ENCODE measurements around the gene LRP3. TPM values are rescaled to one million over a fixed set of nuclear protein-coding genes. Genes with fewer than 3 reads are reported as not detected.

Gene LRP3
- total RNA-seq, 1 experiment from 2014 or later = 2.9 TPM

Other genes starting within 250 kb of the LRP3 start
- 15.3 and 15.9 TPM in 2 replicates for gene CEP89, start 222.4 kb upstream of the LRP3 start, total RNA-seq (2014; rRNA removed; shearing (Covaris generic))
- 1.8 and 3.3 TPM in 2 replicates for gene FAAP24, start 222.1 kb upstream of the LRP3 start, total RNA-seq (2014; rRNA removed; shearing (Covaris generic))
- 42.1 and 49.2 TPM in 2 replicates for gene RHPN2, start 129.4 kb upstream of the LRP3 start, total RNA-seq (2014; rRNA removed; shearing (Covaris generic))
- 12.1 and 18.3 TPM in 2 replicates for gene GPATCH1, start 113.1 kb upstream of the LRP3 start, total RNA-seq (2014; rRNA removed; shearing (Covaris generic))
- not detected in 2 replicates for gene WDR88, start 62.2 kb upstream of the LRP3 start, total RNA-seq (2014; rRNA removed; shearing (Covaris generic))
- not detected in 2 replicates for gene SLC7A10, start 31.5 kb downstream of the LRP3 start, total RNA-seq (2014; rRNA removed; shearing (Covaris generic))
- gene CEBPA, start 108.2 kb downstream of the LRP3 start, total RNA-seq (2014; rRNA removed; shearing (Covaris generic)) = 0.13 TPM in 1 of 2 replicates, not detected in the other
- 55.5 and 58.9 TPM in 2 replicates for gene CEBPG, start 179.4 kb downstream of the LRP3 start, total RNA-seq (2014; rRNA removed; shearing (Covaris generic))

Data from SJSA1 (cell line).